ENCODE results near the gene GGN.
"Not testable (repeated sequence)": the region's sequence is repeated elsewhere in the genome, so short reads cannot be mapped to it uniquely, and the experiment has no call there.

Gene GGN

GRCh38 chr19:38360839-38361631 is 26.8 kb downstream of the GGN start:
- DNase-seq: peak in 1 of 2 experiments; percentile 33

GRCh38 chr19:38360351-38360750 is 27.5 kb downstream of the GGN start:
- DNase-seq: no peak

GRCh38 chr19:38359242-38360021 is 28.4 kb downstream of the GGN start:
- no peak for DNase-seq

GRCh38 chr19:38358071-38358470 is 29.8 kb downstream of the GGN start:
- DNase-seq: no peak

DNA sequence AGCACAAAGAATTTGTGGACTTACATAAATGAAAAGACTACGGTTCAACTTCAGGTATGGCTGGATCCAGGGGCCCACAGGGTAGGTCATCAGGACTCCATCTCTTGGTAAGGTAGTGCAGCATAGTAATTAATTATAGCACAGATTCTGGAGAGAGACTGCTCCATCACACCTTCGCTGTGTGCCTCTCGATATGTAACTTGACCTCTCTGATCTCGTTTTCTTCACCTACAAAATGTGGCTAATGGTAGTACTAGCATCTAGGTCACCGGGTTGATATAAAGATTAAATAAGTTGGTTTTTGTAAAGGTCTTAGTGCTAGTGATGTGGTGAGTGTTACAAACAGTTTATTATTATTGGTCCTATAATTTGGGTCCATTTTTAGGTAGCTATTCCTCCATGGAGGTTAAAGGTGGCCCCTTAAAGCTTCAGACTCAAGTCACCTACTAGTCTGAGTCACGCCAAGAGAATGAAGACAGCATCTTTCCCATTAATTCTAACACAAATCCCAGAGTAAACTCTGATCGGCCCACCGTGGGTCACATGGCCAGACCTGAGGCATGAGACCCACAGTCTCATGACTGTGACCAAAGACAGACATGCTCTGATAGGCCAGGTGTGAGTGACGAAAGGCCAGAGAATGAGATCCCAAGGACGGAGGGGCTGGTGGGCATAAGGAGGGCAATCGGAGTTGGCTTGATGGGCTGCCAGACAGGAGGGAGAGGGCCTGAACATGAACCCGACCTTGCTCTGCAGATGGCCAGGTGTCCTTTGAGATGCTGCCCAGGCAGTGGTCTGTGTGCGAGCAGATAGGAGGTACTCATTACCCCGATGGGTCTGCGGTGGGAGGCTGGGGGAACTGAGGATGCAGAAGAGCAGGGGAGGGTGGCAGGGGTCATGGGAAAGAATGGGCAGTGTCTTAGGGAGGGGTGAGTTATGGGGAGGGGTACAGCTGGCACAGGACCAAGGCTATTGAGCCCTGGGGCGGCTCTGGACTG is 31.8 kb downstream of the GGN start:
- no peak for DNase-seq

- no peak for DNase-seq
Observed at GRCh38 chr19:38352611-38353010, 35.2 kb downstream of the GGN start.

DNA sequence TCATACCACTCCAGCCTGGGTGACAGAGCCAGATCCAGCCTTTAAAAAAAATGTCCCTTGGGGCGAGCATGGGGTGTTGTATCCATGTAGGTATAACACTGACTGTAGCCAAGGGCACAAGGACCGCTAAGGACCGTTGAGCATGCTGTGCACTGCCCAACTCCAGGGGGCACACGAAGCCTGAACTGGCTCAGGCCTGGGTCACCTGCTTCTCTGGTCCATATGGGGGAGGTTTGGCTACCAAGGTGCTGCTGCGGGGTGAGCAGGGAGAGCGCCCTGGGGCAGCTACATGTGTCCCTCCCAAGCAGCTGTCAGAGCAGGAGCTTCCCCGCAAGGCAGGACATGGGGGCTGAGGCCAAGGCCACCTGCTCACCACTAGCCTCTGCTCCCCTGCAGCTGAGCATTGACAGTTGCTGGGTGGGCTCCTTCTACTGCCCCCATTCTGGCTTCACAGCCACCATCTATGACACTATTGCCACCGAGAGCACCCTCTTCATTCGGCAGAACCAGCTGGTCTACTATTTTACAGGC is 35.9 kb downstream of the GGN start:
- DNase-seq: no peak

DNA sequence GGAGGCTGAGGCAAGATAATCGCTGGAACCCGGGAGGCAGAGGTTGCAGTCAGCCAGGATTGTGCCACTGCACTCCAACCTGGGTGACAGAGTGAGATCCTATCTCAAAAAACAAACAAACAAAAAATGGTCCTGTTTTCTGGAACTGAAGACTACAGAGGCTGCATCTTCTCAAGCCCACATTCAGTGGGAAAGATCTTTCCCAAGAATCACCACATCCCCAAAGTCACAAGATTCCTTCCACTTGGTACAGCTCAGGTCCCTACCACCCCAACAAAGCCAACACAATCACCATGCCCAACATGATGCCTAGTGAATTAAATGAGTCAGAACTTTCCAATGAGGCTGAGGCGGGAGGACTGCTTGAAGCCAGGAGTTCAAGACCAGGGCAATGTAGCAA is 37.0 kb downstream of the GGN start:
- DNase-seq: no peak

DNA sequence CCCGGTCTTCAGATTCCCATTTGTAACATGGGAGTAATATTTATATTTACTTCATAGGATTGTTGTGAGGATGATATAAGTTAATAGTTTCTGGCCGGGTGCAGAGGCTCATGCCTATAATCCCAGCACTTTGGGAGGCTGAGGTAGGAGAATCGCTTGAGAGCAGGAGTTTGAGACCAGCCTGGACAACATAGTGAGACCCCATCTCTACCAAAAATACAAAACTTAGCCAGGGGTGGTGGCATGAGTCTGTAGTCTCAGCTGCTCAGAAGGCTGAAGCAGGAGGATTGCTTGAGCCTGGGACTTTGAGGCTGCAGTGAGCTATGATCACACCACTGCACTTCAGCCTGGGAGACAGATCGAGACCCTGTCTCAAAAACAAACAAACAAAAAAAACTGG is 41.0 kb downstream of the GGN start:
- DNase-seq: no peak

GRCh38 chr19:38340927-38341326 is 46.9 kb downstream of the GGN start:
- no peak for DNase-seq

DNA sequence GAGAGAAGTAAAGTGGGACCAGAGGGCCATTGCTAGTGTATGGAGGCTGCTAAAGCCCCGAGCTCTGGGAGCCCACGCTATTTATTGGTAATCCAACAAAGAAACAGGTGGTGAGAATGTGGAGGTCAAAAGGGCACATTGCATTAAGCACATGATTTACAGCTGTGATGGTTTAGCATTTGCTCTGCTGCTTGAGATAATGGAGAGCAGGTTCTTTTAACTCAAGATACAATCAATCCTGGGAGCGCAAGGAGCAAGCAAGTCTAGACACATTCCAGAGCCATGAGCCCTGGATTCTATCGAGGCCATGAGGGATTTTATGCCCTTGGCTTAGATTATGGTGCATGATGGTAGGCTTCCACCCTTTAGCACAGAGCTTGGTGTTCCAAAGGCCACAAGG is 48.8 kb downstream of the GGN start:
- not testable (repeated sequence) for DNase-seq

GRCh38 chr19:38337360-38337653 is 50.5 kb downstream of the GGN start:
- no peak for DNase-seq

GRCh38 chr19:38336638-38337359 is 51.0 kb downstream of the GGN start:
- peak; percentile 65 to 89 for DNase-seq

DNA sequence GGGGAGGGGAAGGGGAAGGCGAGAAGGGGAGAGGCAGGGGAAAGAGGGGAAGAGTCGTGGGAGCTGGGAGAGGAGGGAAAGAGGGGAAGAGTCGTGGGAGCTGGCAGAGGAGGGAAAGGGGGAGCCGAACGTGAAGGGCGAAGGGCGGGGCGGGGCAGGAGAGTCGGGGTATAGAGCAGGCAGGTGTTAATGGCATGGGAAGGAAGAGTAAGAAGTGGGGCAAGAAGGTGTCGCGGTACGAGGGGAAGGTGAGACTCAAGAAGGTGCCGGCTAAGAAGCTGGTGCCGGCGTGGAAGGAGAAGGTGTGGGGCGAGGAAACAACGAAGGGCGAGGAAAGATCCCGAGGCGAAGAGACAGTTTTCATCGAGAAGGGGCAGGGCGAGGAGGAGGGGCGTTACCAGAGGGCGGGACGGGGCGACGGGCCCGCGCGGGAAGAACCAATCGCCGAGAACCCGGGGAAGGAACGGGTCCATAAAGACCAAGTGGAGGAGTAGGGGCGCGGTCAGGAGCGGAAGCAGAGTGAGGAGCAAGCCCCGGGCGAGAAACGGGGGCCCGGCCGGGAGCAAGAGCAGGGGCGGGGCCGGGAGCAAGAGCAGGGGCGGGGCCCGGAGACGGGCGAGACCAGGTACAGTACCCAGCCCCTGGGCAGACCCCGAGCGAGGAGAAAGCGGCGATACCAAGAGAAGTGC is 51.7 kb downstream of the GGN start:
- DNase-seq: peak; percentile 81 to 92
